ENCODE measurements around the gene TIMELESS. TPM values are rescaled to one million over a fixed set of nuclear protein-coding genes. Genes with fewer than 3 reads are reported as not detected.

Gene TIMELESS
- total RNA-seq, 1 experiment from 2014 or later: 43.2 TPM

- no peak for DNase-seq
- no peak overlapping the region for H3K4me3 ChIP-seq (ENCODE audit: low read depth, low read length)
- TF ChIP-seq, protein P1, sequence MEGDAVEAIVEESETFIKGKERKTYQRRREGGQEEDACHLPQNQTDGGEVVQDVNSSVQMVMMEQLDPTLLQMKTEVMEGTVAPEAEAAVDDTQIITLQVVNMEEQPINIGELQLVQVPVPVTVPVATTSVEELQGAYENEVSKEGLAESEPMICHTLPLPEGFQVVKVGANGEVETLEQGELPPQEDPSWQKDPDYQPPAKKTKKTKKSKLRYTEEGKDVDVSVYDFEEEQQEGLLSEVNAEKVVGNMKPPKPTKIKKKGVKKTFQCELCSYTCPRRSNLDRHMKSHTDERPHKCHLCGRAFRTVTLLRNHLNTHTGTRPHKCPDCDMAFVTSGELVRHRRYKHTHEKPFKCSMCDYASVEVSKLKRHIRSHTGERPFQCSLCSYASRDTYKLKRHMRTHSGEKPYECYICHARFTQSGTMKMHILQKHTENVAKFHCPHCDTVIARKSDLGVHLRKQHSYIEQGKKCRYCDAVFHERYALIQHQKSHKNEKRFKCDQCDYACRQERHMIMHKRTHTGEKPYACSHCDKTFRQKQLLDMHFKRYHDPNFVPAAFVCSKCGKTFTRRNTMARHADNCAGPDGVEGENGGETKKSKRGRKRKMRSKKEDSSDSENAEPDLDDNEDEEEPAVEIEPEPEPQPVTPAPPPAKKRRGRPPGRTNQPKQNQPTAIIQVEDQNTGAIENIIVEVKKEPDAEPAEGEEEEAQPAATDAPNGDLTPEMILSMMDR (IDR thresholded peaks at IDR 0.05; ENCODE audit: insufficient read depth in 1 of 2, low read depth in 1 of 2, low read length in 1 of 2, severe bottlenecking in 1 of 2, unreplicated experiment in 1 of 2): no peak
- no TSS peak for BruUV-seq (replicated peaks)
- ChIA-PET POLR2A (no interaction called here), CTCF (no interaction called here)
- H3K4me1 ChIP-seq: no peaks in the 10 kb centered on the region
- H3K36me3 ChIP-seq (ENCODE audit: control insufficient read depth, insufficient read depth, low read length): no peaks in the 10 kb centered on the region
- Mint-ChIP-seq H3K36me3 (ENCODE audit: insufficient read depth, unreplicated experiment) (peaks cover 18% of the 10 kb centered on the region), H3K4me3 (ENCODE audit: unreplicated experiment) (no peak overlapping the region), H3K27ac (ENCODE audit: unreplicated experiment) (no peak overlapping the region), H3K27me3 (ENCODE audit: insufficient read depth, unreplicated experiment) (no peaks in the 10 kb centered on the region), H3K9me3 (ENCODE audit: unreplicated experiment) (no peaks in the 10 kb centered on the region), H3K4me1 (ENCODE audit: low read depth, unreplicated experiment) (no peaks in the 10 kb centered on the region)
- H3K9me3 ChIP-seq: no peaks in the 10 kb centered on the region
- H3K27me3 ChIP-seq (replicated peaks; ENCODE audit: control insufficient read depth, insufficient read depth, low read length): no peaks in the 10 kb centered on the region
- intact Hi-C loops (cut with micrococcal nuclease; ENCODE audit: unreplicated experiment): no loop called here
Measured at GRCh38 chr12:56479625-56480024, 30.4 kb upstream of the TIMELESS start.

- H3K27ac Mint-ChIP-seq (ENCODE audit: unreplicated experiment): no peak overlapping the region
- no peaks in the 10 kb centered on the region for H3K27me3 ChIP-seq (replicated peaks; ENCODE audit: control insufficient read depth, insufficient read depth, low read length)
- no peaks in the 10 kb centered on the region for H3K36me3 ChIP-seq (ENCODE audit: control insufficient read depth, insufficient read depth, low read length)
- no peak for DNase-seq
- H3K36me3 Mint-ChIP-seq (ENCODE audit: insufficient read depth, unreplicated experiment): peaks cover 31% of the 10 kb centered on the region
- intact Hi-C loops (cut with micrococcal nuclease; ENCODE audit: unreplicated experiment): no loop called here
- no peaks in the 10 kb centered on the region for H3K4me1 ChIP-seq
- TF ChIP-seq, protein P1 (IDR thresholded peaks at IDR 0.05; ENCODE audit: insufficient read depth in 1 of 2, low read depth in 1 of 2, low read length in 1 of 2, severe bottlenecking in 1 of 2, unreplicated experiment in 1 of 2): no peak
- H3K4me3 ChIP-seq (ENCODE audit: low read depth, low read length): no peak overlapping the region
- H3K9me3 ChIP-seq: no peaks in the 10 kb centered on the region
- H3K4me1 Mint-ChIP-seq (ENCODE audit: low read depth, unreplicated experiment): no peaks in the 10 kb centered on the region
- no TSS peak for BruUV-seq (replicated peaks)
- CTCF ChIA-PET: no interaction called here
- H3K4me3 Mint-ChIP-seq (ENCODE audit: unreplicated experiment): no peak overlapping the region
- POLR2A ChIA-PET: no interaction called here
- H3K9me3 Mint-ChIP-seq (ENCODE audit: unreplicated experiment): no peaks in the 10 kb centered on the region
- H3K27me3 Mint-ChIP-seq (ENCODE audit: insufficient read depth, unreplicated experiment): no peaks in the 10 kb centered on the region
Measured at GRCh38 chr12:56477521-56478225, 28.4 kb upstream of the TIMELESS start.

DNA sequence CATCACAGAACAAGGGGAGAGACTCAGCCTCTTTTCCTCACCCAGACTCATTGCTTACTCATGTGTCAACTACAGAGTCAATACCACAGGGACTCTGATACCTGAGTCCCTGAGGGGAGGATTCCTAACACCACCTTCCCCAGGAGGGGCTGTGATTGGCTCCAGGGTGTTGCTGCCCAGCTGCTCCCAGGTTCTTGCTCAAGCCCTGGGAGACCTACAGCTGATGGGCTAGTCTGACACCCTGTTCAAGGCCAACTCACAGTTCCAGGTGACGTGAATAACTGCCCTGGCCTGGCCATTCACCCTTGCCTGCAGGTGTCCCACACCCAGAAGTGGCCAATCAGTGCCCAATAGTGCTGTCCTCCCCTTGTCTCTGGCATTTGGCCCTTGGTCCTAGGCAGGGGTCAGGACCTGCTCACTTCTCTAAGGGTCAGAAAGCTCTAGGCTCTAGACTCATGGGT lies 27.8 kb upstream of the TIMELESS start:
- POLR2A ChIA-PET: no interaction called here
- TF ChIP-seq, protein P1 (IDR thresholded peaks at IDR 0.05; ENCODE audit: insufficient read depth in 1 of 2, low read depth in 1 of 2, low read length in 1 of 2, severe bottlenecking in 1 of 2, unreplicated experiment in 1 of 2): no peak
- no peak for DNase-seq
- intact Hi-C loops (cut with micrococcal nuclease; ENCODE audit: unreplicated experiment): no loop called here
- Mint-ChIP-seq H3K27me3 (ENCODE audit: insufficient read depth, unreplicated experiment) (no peaks in the 10 kb centered on the region), H3K4me3 (ENCODE audit: unreplicated experiment) (no peak overlapping the region), H3K9me3 (ENCODE audit: unreplicated experiment) (no peaks in the 10 kb centered on the region), H3K27ac (ENCODE audit: unreplicated experiment) (no peak overlapping the region), H3K4me1 (ENCODE audit: low read depth, unreplicated experiment) (no peaks in the 10 kb centered on the region), H3K36me3 (ENCODE audit: insufficient read depth, unreplicated experiment) (peaks cover 31% of the 10 kb centered on the region)
- no TSS peak for BruUV-seq (replicated peaks)
- Histone ChIP-seq H3K4me3 (ENCODE audit: low read depth, low read length) (no peak overlapping the region), H3K27me3 (replicated peaks; ENCODE audit: control insufficient read depth, insufficient read depth, low read length) (no peaks in the 10 kb centered on the region), H3K9me3 (no peaks in the 10 kb centered on the region), H3K4me1 (no peaks in the 10 kb centered on the region), H3K36me3 (ENCODE audit: control insufficient read depth, insufficient read depth, low read length) (no peaks in the 10 kb centered on the region)
- CTCF ChIA-PET: no interaction called here

All from Caco-2 (cell line).